ENCODE data around the gene ZNF222.

- TF ChIP-seq CTCF (IDR thresholded peaks at IDR 0.05) (no peak), POLR2A (IDR thresholded peaks at IDR 0.05) (no peak)
Measured at GRCh38 chr19:44010468-44010867, 14.7 kb upstream of the ZNF222 start.
